ENCODE measurements around the gene FOXJ3.

Gene FOXJ3

GRCh38 chr1:42163536-42164503 lies 171.2 kb downstream of the FOXJ3 start:
- no peak for ATAC-seq

GRCh38 chr1:42163114-42163513 lies 171.9 kb downstream of the FOXJ3 start:
- ATAC-seq, result no peak

- ATAC-seq, result no peak
Observed at GRCh38 chr1:42162181-42162580, 172.9 kb downstream of the FOXJ3 start.

- no peak for ATAC-seq
Observed at GRCh38 chr1:42158189-42158588, 176.8 kb downstream of the FOXJ3 start.

GRCh38 chr1:42157667-42158066 lies 177.4 kb downstream of the FOXJ3 start:
- ATAC-seq, result peak in 1 of 2 donors; percentile 38

GRCh38 chr1:42155362-42155761 lies 179.7 kb downstream of the FOXJ3 start:
- no peak for ATAC-seq

GRCh38 chr1:42154685-42155084 lies 180.3 kb downstream of the FOXJ3 start:
- ATAC-seq, result no peak

GRCh38 chr1:42153624-42154023 lies 181.4 kb downstream of the FOXJ3 start:
- ATAC-seq, result no peak

GRCh38 chr1:42152907-42153600 lies 182.0 kb downstream of the FOXJ3 start, which contains the start of gene GUCA2B:
Gene GUCA2B (plus strand): TSS chr1:42153410. CDS start chr1:42153451, 41 bp downstream.
- ATAC-seq, result no peak

GRCh38 chr1:42152119-42152518 lies 182.9 kb downstream of the FOXJ3 start:
- no peak for ATAC-seq

- ATAC-seq, result no peak
Observed at GRCh38 chr1:42150651-42151050, 184.4 kb downstream of the FOXJ3 start.

- no peak for ATAC-seq
Observed at GRCh38 chr1:42148166-42148565, 186.9 kb downstream of the FOXJ3 start.

GRCh38 chr1:42146626-42147320 lies 188.3 kb downstream of the FOXJ3 start:
- ATAC-seq, result peak; percentile 35 to 41

- no peak for ATAC-seq
Observed at GRCh38 chr1:42145764-42146625, 189.0 kb downstream of the FOXJ3 start.

GRCh38 chr1:42145389-42145716 lies 189.7 kb downstream of the FOXJ3 start:
- no peak for ATAC-seq

GRCh38 chr1:42144711-42145388 lies 190.2 kb downstream of the FOXJ3 start:
- no peak for ATAC-seq

- no peak for ATAC-seq
Observed at GRCh38 chr1:42143896-42144710, 190.9 kb downstream of the FOXJ3 start.

GRCh38 chr1:42142894-42143675 lies 191.9 kb downstream of the FOXJ3 start:
- peak in 1 of 2 donors; percentile 13 for ATAC-seq

GRCh38 chr1:42141978-42142377 lies 193.1 kb downstream of the FOXJ3 start:
- no peak for ATAC-seq

GRCh38 chr1:42140191-42140590 lies 194.8 kb downstream of the FOXJ3 start:
- ATAC-seq, result no peak
